OCI-LY1 (cell line): ENCODE data around the gene RETSAT.
A peak's percentile ranks its signal among the peaks of the same experiment; 100 is the strongest.

Experiments
- H2AFZ ChIP-seq: fragments of 200-600 bp; sonication (generic), shearing (Covaris generic); 2 replicates; pipeline ENCODE4 v1.6.0; 2014; ENCODE audit warnings: antibody characterized with exemption, mild to moderate bottlenecking, low read length
- H3F3A ChIP-seq: fragments of 200-600 bp; sonication (generic), shearing (Covaris generic); 2 replicates; pipeline ENCODE4 v1.6.0; 2014; ENCODE audit warnings: mild to moderate bottlenecking, antibody characterized with exemption, low read length, moderate library complexity; ENCODE audit not compliant: insufficient read depth
- H3K27ac ChIP-seq: fragments of 200-600 bp; sonication (generic); 2 replicates; pipeline ENCODE4 v1.5.1; 2014; ENCODE audit warnings: low read length, mixed run types, mild to moderate bottlenecking, low read depth; ENCODE audit not compliant: poor library complexity, severe bottlenecking
- H3K27me3 ChIP-seq: fragments of 200-600 bp; sonication (generic); 2 replicates; pipeline ENCODE4 v1.6.0; 2014; ENCODE audit warnings: antibody characterized with exemption, mild to moderate bottlenecking, low read length, moderate library complexity; ENCODE audit not compliant: insufficient read depth
- H3K36me3 ChIP-seq: fragments of 200-600 bp; sonication (generic); 2 replicates; pipeline ENCODE4 v1.6.1; 2014; ENCODE audit warnings: mild to moderate bottlenecking, antibody characterized with exemption, low read length, moderate library complexity, mixed read lengths; ENCODE audit not compliant: insufficient read depth
- H3K4me1 ChIP-seq: fragments of 200-600 bp; sonication (generic); 2 replicates; pipeline ENCODE4 v1.5.1; 2014; ENCODE audit warnings: mild to moderate bottlenecking, low read length, moderate library complexity; ENCODE audit not compliant: insufficient read depth, severe bottlenecking
- H3K4me2 ChIP-seq: fragments of 200-600 bp; sonication (generic), shearing (Covaris generic); 2 replicates; pipeline ENCODE4 v1.6.1; 2014; ENCODE audit warnings: low read length
- H3K4me3 ChIP-seq: fragments of 200-600 bp; sonication (generic); 2 replicates; pipeline ENCODE4 v1.5.1; 2014; ENCODE audit warnings: low read length, low read depth, mild to moderate bottlenecking, mixed read lengths; ENCODE audit not compliant: poor library complexity, severe bottlenecking
- H3K79me2 ChIP-seq: fragments of 200-600 bp; shearing (Covaris generic); 2 replicates; pipeline ENCODE4 v1.6.1; 2016; ENCODE audit warnings: mixed run types, low read length, mixed read lengths; ENCODE audit not compliant: insufficient read depth
- H3K9ac ChIP-seq: fragments of 200-600 bp; sonication (generic), shearing (Covaris generic); 2 replicates; pipeline ENCODE4 v1.6.1; 2014; ENCODE audit warnings: mild to moderate bottlenecking, low read length, mixed read lengths
- H3K9me2 ChIP-seq: fragments of 200-600 bp; sonication (generic), shearing (Covaris generic); 2 replicates; pipeline ENCODE4 v1.6.1; 2014; ENCODE audit warnings: low read depth, mild to moderate bottlenecking, low read length, mixed read lengths
- H3K9me3 ChIP-seq: fragments of 200-600 bp; shearing (Covaris generic); 2 replicates; pipeline ENCODE4 v1.6.1; 2014; ENCODE audit warnings: low read length, mixed read lengths
- H4K20me1 ChIP-seq: fragments of 200-600 bp; sonication (generic), shearing (Covaris generic); 2 replicates; pipeline ENCODE4 v1.6.0; 2016; ENCODE audit warnings: mild to moderate bottlenecking, low read length; ENCODE audit not compliant: insufficient read depth
- EZH2 ChIP-seq: fragments of 200-600 bp; sonication (generic), shearing (Covaris generic); IDR thresholded peaks from 2 replicates; pipeline ENCODE4 v1.8.0; 2017; ENCODE audit warnings: borderline replicate concordance, mixed run types, mild to moderate bottlenecking, antibody characterized with exemption, low read length, moderate library complexity, mixed read lengths
- TF ChIP-seq, protein P1 (sequence below): fragments of 200-600 bp; sonication (generic), shearing (Covaris generic); IDR thresholded peaks from 2 replicates; pipeline ENCODE4 v1.5.1; 2017; ENCODE audit warnings: mild to moderate bottlenecking, antibody characterized with exemption, low read length, moderate library complexity, mixed read lengths

The RETSAT gene

DNA sequence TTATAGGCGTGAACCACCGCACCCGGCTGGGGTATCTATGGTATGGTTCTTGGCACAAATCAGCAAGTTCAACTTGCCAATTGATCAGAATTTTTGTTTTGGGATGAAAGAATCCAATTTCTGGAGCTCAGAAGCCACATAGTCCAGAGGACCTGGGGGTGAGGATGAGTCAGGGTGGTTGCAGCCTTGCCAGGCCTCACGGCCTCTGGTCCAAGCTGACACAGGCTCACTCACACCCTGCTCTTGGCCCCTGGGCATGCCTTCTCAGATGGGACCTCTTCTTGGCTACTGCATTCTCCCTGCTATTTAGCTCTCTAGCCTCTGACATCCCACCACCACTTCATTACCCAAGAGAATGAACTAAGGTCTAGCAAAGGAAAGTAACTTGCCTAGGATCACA lies 39.5 kb upstream of the RETSAT start:
- Histone ChIP-seq H2AFZ (no peak overlapping the region), H4K20me1 (no peaks in the 10 kb centered on the region), H3K4me3 (no peak overlapping the region), H3K79me2 (no peaks in the 10 kb centered on the region), H3K4me2 (no peak overlapping the region), H3K36me3 (no peaks in the 10 kb centered on the region), H3K27ac (no peak overlapping the region), H3F3A (no peaks in the 10 kb centered on the region), H3K27me3 (no peaks in the 10 kb centered on the region), H3K9me3 (no peaks in the 10 kb centered on the region), H3K9me2 (no peaks in the 10 kb centered on the region), H3K4me1 (peaks cover 13% of the 10 kb centered on the region), H3K9ac (no peak overlapping the region)
- no peak for TF ChIP-seq EZH2
- TF ChIP-seq, protein P1, sequence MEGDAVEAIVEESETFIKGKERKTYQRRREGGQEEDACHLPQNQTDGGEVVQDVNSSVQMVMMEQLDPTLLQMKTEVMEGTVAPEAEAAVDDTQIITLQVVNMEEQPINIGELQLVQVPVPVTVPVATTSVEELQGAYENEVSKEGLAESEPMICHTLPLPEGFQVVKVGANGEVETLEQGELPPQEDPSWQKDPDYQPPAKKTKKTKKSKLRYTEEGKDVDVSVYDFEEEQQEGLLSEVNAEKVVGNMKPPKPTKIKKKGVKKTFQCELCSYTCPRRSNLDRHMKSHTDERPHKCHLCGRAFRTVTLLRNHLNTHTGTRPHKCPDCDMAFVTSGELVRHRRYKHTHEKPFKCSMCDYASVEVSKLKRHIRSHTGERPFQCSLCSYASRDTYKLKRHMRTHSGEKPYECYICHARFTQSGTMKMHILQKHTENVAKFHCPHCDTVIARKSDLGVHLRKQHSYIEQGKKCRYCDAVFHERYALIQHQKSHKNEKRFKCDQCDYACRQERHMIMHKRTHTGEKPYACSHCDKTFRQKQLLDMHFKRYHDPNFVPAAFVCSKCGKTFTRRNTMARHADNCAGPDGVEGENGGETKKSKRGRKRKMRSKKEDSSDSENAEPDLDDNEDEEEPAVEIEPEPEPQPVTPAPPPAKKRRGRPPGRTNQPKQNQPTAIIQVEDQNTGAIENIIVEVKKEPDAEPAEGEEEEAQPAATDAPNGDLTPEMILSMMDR, result no peak

DNA sequence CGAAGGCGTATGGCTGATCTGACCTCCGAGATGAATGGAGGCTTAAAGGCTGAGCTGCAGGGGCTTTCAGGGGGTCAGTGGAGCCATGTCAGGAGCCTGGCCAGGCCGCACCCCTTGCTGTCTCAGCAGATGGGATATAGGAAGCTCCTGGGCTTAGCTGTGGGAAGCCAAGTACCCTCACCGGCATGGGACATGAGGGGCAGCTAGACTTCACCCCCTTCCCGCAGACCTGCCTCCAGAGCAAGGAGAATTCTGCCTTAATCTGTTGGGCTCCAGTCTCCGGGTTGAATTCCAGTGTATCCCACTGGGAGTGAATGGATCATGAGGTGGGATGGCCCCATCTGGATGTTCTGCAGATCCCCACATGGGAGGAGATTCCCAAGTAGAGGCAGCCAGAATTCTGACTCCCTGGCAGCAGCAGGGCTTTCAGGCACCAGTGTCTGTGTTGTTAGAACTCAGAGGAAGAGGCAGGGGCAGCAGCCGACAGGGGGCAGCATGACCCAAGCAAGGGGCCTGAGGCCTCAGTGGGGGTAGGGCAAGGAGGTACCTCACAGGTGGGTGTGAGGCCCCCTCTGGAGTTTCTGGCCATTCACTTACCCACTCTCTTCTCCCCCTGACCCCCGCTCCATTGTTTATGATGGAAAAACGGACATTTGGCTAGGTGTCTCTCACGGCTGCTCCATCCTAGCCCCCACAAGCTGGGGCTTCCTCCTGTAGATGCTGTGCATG lies 36.8 kb upstream of the RETSAT start:
- no peak overlapping the region for H3K4me3 ChIP-seq
- no peaks in the 10 kb centered on the region for H3F3A ChIP-seq
- TF ChIP-seq, protein P1, result peak; percentile 95
- no peak for TF ChIP-seq EZH2
- no peaks in the 10 kb centered on the region for H3K9me3 ChIP-seq
- H3K27me3 ChIP-seq, result no peaks in the 10 kb centered on the region
- H3K4me1 ChIP-seq, result peaks cover 13% of the 10 kb centered on the region
- no peak overlapping the region for H3K27ac ChIP-seq
- no peak overlapping the region for H3K4me2 ChIP-seq
- no peaks in the 10 kb centered on the region for H3K9me2 ChIP-seq
- no peaks in the 10 kb centered on the region for H3K79me2 ChIP-seq
- no peak overlapping the region for H3K9ac ChIP-seq
- peaks cover 3% of the 10 kb centered on the region; the same call in 1 of the 2 replicates for H3K36me3 ChIP-seq
- H4K20me1 ChIP-seq, result no peaks in the 10 kb centered on the region
- H2AFZ ChIP-seq, result no peak overlapping the region

DNA sequence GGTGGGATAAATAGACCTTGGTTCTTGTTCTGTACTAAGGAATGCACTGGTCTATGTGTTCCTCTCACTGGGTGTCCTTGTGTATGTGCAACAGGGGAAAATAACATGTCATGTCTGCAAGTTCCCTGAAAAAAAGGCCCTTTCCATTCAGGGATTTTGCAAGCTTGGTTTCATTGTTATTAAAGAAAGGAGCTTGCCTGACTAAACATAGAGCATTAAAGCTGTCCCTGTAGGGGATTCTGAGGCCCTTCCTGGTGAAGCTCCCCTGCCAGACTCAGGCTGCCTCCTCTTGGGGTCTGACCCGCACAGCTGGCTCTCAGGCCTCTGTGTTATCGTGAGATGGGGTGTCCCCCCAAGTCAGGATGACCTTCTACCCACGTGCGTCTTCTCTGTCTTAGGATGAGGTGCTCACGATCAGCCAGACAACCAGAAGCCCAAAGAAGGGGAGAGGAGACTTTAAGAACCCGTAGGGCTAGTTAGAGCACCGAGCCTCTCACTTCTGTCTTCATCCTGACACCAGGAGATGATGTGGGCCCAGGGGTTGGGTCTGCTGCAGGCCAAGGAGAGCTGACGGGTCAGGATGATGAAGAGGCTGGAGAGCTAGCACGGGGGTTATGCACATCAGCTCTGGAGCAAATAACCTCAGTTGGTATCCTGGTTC lies 34.7 kb upstream of the RETSAT start:
- Histone ChIP-seq H3F3A (no peaks in the 10 kb centered on the region), H3K9me2 (no peaks in the 10 kb centered on the region), H3K27ac (no peak overlapping the region), H3K9me3 (no peaks in the 10 kb centered on the region), H2AFZ (no peak overlapping the region), H4K20me1 (no peaks in the 10 kb centered on the region), H3K4me2 (no peak overlapping the region), H3K4me1 (peaks cover 13% of the 10 kb centered on the region), H3K79me2 (no peaks in the 10 kb centered on the region), H3K27me3 (no peaks in the 10 kb centered on the region), H3K9ac (no peak overlapping the region), H3K36me3 (peaks cover 7% of the 10 kb centered on the region; the same call in 1 of the 2 replicates), H3K4me3 (no peak overlapping the region)
- TF ChIP-seq, protein P1, result no peak
- TF ChIP-seq EZH2, result no peak
